ENCODE data around the gene ADGRD1.
"Not testable (repeated sequence)": the region's sequence is repeated elsewhere in the genome, so short reads cannot be mapped to it uniquely, and the experiment has no call there.

The ADGRD1 gene

DNA sequence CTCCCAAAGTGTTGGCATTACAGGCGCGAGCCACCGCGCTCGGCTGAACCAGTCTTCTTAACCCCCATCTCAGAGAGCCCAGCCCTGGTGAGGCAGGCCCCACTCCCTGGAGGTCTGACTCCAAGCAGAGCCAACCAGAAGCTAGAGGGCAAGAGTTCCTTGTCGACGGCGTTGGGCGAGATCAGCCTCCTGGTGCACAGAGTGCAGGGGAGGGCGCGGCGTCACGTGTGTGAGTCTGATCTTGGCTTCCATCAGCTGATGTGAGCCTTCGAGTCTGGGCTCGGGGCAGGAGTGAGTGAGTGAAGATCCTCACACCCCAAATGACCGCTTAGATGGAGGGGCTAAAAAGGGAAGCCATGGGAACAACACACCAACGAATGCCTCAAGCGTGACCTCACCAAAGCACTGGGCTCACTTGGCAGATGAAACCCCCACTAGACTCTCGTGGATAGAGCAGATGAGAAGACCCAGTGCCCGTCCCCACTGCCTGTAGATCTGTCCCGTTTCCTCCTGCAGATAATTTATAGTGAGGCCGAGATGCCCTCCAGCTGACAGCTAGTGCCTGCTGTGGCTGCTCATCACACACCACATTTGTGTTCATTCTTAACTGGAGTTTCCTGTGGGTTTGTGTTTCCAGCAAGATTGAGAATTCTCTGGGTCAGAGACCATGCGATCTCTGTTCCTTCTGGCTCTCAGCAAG, 28.6 kb upstream of the ADGRD1 start:
- H3K4me3 ChIP-seq (ENCODE audit: low read length) = no peak overlapping the region
- peaks cover 7% of the 10 kb centered on the region for H3K27me3 ChIP-seq (ENCODE audit: insufficient read depth, low read length)
- H2AFZ ChIP-seq (ENCODE audit: low read depth, low read length) = no peak overlapping the region
- no peaks in the 10 kb centered on the region for H3K36me3 ChIP-seq (ENCODE audit: insufficient read depth, low read length)
- no peaks in the 10 kb centered on the region for H3K4me1 ChIP-seq (ENCODE audit: insufficient read depth, low read length)
- peaks cover 3% of the 10 kb centered on the region for H3K9me3 ChIP-seq (ENCODE audit: low read length)

DNA sequence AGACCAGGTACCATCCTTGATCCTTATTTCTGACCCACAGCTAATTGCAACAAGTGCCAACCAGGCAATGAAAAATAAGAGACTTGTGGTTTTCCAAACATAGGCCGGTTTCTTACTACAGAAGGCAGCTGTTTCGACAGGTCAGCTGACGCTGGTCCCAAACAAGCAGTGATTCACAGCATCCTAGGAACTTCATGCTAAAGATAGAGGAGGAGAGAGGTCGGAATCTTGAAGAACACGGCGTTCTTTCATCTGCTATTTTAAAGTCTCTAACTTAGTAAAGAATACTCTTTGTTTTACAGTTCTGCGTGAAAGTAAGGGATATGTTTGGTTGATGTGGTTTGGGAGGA, 28.1 kb upstream of the ADGRD1 start:
- Histone ChIP-seq H3K36me3 (ENCODE audit: insufficient read depth, low read length) (no peaks in the 10 kb centered on the region), H2AFZ (ENCODE audit: low read depth, low read length) (no peak overlapping the region), H3K4me3 (ENCODE audit: low read length) (no peak overlapping the region), H3K9me3 (ENCODE audit: low read length) (peaks cover 2% of the 10 kb centered on the region), H3K4me1 (ENCODE audit: insufficient read depth, low read length) (no peaks in the 10 kb centered on the region), H3K27me3 (ENCODE audit: insufficient read depth, low read length) (peaks cover 6% of the 10 kb centered on the region)

DNA sequence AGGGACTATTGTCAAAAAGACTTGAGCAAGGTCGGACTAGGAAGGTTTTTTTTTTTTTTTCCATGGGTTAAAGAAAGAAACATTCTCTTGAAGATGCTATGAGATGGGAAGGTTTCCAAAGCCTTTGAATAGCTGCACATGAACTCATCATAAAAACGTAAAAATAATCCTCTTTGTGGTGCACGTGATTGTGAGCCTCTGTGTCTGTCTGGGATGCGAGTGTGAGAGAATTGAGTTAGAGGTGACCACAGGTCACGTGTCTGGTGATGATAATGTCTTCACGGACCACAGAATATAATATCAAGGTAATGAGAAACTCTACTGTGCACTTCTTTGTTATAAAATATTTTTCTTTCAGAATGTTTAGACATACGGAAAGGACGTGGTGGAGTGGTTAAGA, 24.3 kb upstream of the ADGRD1 start:
- no peak overlapping the region for H2AFZ ChIP-seq (ENCODE audit: low read depth, low read length)
- no peaks in the 10 kb centered on the region for H3K36me3 ChIP-seq (ENCODE audit: insufficient read depth, low read length)
- H3K4me1 ChIP-seq (ENCODE audit: insufficient read depth, low read length) = no peaks in the 10 kb centered on the region
- no peaks in the 10 kb centered on the region for H3K9me3 ChIP-seq (ENCODE audit: low read length)
- H3K27me3 ChIP-seq (ENCODE audit: insufficient read depth, low read length) = peaks cover 15% of the 10 kb centered on the region
- H3K4me3 ChIP-seq (ENCODE audit: low read length) = no peak overlapping the region

DNA sequence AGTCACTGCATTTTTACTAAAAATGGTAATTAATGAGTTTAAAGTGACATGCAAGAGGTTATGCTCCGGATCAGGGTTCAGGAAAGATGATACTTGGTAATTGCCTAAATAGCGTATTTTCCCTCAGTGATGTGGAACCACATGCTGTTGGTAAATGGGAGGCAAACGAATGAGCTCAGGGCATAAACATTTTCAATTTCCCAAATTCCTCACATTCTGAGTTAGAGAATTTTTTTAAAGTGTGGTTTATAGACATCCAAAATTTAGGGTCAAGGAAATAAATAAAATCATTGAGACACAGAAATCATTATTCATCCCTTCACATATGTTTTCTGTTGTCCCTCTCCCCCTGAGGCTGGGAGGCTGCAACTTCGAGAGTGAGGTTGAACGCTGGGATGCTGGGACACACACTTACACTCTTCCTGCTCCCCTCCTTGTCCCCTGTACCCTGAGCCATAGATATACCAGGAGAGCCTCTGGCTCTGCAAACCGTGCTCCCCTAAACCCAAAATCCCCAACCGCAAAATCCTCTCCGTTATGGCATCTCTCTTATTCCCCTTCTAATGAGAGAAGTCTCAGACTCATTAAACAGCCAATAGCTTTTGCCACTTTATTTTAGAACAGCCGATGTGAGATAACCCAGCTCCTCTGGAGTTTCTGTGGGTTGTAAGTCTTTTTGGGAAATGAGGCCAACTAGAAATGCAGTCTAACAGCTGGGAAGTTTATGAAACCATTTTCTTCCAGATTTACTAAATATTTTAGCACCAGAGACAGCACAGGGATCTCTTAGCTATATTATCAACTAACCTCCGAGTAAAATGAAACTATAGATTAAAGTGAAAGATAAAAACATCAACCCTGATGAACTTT, 21.4 kb upstream of the ADGRD1 start:
- Histone ChIP-seq H3K4me1 (ENCODE audit: insufficient read depth, low read length) (no peaks in the 10 kb centered on the region), H3K9me3 (ENCODE audit: low read length) (no peaks in the 10 kb centered on the region), H2AFZ (ENCODE audit: low read depth, low read length) (no peak overlapping the region), H3K4me3 (ENCODE audit: low read length) (no peak overlapping the region), H3K36me3 (ENCODE audit: insufficient read depth, low read length) (no peaks in the 10 kb centered on the region), H3K27me3 (ENCODE audit: insufficient read depth, low read length) (peaks cover 15% of the 10 kb centered on the region)

DNA sequence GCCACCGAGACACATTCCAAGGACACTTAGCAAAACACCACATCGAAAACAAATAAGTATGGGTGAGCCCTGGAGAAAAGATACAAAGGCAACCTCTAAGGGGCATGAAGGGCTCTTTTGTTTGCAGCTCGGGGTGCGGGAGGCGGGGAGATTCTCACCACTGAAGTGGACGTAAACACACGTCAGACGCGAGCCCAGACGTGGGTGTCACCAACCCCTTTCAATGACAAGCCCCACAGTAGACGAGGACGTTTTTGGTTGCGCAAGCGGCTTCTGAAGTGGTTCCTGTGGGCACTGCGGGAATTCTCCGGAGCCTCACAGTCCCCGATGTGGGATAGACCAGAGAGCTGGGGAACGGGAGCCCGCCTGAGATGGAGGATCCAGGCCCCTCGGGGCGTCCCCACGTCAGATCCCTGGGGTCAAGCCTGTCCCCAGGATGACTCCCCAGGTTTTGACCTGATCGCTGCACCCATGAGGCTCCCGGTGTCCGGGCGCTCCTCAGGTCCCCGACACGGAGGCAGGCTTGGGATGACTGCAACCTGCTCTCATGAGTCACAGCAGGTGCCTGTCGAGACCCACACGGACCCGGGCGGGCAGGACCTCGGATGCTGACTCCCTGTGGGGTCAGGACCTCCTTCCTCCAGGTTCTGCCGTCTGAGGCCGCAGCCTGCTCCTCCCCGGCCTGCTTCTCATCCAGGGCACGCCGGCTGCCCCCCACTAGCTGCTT, 20.3 kb upstream of the ADGRD1 start:
- Histone ChIP-seq H3K4me1 (ENCODE audit: insufficient read depth, low read length) (no peaks in the 10 kb centered on the region), H3K9me3 (ENCODE audit: low read length) (no peaks in the 10 kb centered on the region), H3K27me3 (ENCODE audit: insufficient read depth, low read length) (peaks cover 13% of the 10 kb centered on the region), H3K4me3 (ENCODE audit: low read length) (no peak overlapping the region), H2AFZ (ENCODE audit: low read depth, low read length) (no peak overlapping the region), H3K36me3 (ENCODE audit: insufficient read depth, low read length) (no peaks in the 10 kb centered on the region)

DNA sequence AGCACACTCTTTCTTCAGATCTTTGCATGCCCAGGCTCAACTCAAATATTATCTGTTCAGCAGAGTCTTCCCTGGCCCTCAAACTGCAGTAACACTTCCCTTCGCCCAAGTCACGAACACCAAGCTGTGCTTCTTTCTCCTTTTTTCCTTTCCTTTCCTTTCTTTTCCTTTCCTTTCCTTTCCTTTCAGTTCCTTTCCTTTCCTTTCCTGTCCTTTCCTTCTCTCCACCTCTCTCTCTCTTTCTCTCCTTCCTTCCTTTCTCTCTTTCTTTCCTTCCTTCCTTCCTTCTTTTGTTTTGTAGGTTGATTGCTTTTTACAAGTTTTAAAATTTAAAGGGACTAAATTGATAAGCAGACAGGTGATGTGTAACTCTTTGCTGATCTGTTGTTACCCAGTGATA, 19.0 kb upstream of the ADGRD1 start:
- Histone ChIP-seq H3K4me1 (ENCODE audit: insufficient read depth, low read length) (no peaks in the 10 kb centered on the region), H3K9me3 (ENCODE audit: low read length) (no peaks in the 10 kb centered on the region), H3K36me3 (ENCODE audit: insufficient read depth, low read length) (no peaks in the 10 kb centered on the region), H3K4me3 (ENCODE audit: low read length) (no peak overlapping the region), H2AFZ (ENCODE audit: low read depth, low read length) (no peak overlapping the region), H3K27me3 (ENCODE audit: insufficient read depth, low read length) (peaks cover 13% of the 10 kb centered on the region)

DNA sequence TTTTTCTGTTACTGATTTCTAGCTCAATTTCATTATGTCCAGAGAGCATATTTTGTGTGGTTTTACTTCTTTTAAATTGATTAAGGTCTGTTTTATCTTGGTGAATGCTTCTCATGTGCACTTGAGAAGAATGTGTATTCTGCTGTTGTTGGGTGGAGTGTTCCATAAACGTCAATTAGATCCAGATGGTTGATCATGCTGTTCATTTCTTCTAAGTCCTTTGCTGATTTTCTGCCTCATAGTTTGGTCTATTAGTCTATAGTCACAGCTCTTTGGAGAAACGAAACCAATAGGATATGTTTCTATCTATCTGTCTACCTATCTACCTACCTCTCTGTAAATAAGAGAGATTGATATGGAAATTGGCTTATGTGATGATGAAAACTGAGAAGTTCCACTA, 17.1 kb upstream of the ADGRD1 start:
- Histone ChIP-seq H3K9me3 (ENCODE audit: low read length) (no peaks in the 10 kb centered on the region), H3K4me3 (ENCODE audit: low read length) (no peak overlapping the region), H3K27me3 (ENCODE audit: insufficient read depth, low read length) (peaks cover 3% of the 10 kb centered on the region), H3K4me1 (ENCODE audit: insufficient read depth, low read length) (no peaks in the 10 kb centered on the region), H3K36me3 (ENCODE audit: insufficient read depth, low read length) (no peaks in the 10 kb centered on the region), H2AFZ (ENCODE audit: low read depth, low read length) (no peak overlapping the region)

DNA sequence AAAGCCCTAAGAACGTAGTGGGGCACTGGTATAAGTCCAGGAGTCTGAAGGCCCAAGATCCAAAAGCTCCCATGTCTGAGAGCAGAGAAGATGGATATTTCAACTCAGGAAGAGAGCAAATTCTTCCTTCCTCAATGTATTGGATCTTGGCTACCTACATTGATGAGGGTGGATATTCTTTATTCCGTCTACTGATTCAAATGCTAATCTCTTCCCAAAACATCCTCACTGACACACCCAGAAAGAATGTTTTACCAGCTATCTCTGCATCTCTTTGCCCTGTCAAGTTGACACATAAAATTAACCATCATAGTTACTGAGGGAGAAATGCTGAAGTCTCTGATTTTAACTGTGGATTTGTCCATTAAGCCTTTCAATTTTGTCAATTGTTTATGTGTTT, 16.6 kb upstream of the ADGRD1 start:
- no peak overlapping the region for H2AFZ ChIP-seq (ENCODE audit: low read depth, low read length)
- H3K4me3 ChIP-seq (ENCODE audit: low read length) = no peak overlapping the region
- H3K4me1 ChIP-seq (ENCODE audit: insufficient read depth, low read length) = no peaks in the 10 kb centered on the region
- H3K9me3 ChIP-seq (ENCODE audit: low read length) = no peaks in the 10 kb centered on the region
- no peaks in the 10 kb centered on the region for H3K36me3 ChIP-seq (ENCODE audit: insufficient read depth, low read length)
- no peaks in the 10 kb centered on the region for H3K27me3 ChIP-seq (ENCODE audit: insufficient read depth, low read length)

DNA sequence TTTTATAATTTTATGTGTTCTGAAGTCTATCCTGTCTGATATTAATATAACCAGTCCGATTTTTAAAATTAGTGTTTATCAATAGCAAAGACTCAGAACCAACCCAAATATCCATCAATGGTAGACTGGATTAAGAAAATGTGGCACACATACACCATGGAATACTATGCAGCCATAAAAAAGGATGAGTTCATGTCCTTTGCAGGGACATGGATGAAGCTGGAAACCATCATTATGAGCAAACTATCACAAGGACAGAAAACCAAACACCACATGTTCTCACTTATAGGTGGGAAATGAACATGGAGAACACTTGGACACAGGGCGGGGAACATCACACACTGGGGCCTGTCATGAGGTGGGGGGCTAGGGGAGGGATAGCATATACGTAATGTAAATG, 16.2 kb upstream of the ADGRD1 start:
- H3K9me3 ChIP-seq (ENCODE audit: low read length); H3K36me3 ChIP-seq (ENCODE audit: insufficient read depth, low read length); H2AFZ ChIP-seq (ENCODE audit: low read depth, low read length); H3K27me3 ChIP-seq (ENCODE audit: insufficient read depth, low read length); H3K4me3 ChIP-seq (ENCODE audit: low read length); H3K4me1 ChIP-seq (ENCODE audit: insufficient read depth, low read length): not testable (repeated sequence)

DNA sequence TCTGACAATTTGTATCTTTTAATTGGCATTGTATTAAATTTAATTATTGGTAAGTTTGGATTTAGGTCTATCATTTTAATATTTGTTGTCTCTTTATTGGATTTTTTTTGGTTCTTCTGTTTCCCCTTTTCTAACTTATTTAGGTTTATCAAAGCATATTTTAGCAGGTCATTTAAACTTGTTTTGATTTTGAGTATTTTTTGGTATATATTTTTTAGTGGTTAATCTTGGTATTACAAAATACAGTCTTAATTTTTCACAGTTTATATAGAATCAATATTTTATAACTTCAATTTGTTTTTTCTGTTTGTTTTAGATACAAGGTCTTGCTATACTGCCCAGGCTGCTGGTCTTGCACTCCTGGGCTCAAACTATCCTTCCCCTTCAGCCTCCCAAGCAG, 15.5 kb upstream of the ADGRD1 start:
- no peak overlapping the region for H2AFZ ChIP-seq (ENCODE audit: low read depth, low read length)
- H3K9me3 ChIP-seq (ENCODE audit: low read length) = no peaks in the 10 kb centered on the region
- H3K4me1 ChIP-seq (ENCODE audit: insufficient read depth, low read length) = no peaks in the 10 kb centered on the region
- H3K36me3 ChIP-seq (ENCODE audit: insufficient read depth, low read length) = no peaks in the 10 kb centered on the region
- no peaks in the 10 kb centered on the region for H3K27me3 ChIP-seq (ENCODE audit: insufficient read depth, low read length)
- no peak overlapping the region for H3K4me3 ChIP-seq (ENCODE audit: low read length)

DNA sequence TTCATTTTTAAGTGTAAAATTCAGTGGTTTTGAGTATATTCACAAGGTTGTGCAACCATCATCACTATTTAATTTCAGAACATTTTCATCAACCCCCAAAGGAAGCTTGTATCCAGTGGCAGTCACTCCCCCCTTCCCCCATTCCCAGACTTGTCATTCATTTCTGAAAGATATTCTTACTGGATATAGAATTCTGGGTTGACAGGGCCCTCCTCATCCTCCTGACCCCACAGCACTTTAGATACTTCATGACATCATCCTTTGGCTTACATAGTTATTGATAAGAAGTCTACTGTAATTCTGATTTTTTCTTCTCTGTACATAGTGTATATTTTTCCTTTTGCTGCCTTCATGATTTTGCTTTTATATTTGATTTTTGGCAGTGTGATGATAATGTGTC, 8.8 kb upstream of the ADGRD1 start:
- Histone ChIP-seq H2AFZ (ENCODE audit: low read depth, low read length) (no peak overlapping the region), H3K36me3 (ENCODE audit: insufficient read depth, low read length) (no peaks in the 10 kb centered on the region), H3K9me3 (ENCODE audit: low read length) (peaks cover 2% of the 10 kb centered on the region), H3K4me1 (ENCODE audit: insufficient read depth, low read length) (peaks cover 12% of the 10 kb centered on the region), H3K4me3 (ENCODE audit: low read length) (no peak overlapping the region), H3K27me3 (ENCODE audit: insufficient read depth, low read length) (no peaks in the 10 kb centered on the region)

DNA sequence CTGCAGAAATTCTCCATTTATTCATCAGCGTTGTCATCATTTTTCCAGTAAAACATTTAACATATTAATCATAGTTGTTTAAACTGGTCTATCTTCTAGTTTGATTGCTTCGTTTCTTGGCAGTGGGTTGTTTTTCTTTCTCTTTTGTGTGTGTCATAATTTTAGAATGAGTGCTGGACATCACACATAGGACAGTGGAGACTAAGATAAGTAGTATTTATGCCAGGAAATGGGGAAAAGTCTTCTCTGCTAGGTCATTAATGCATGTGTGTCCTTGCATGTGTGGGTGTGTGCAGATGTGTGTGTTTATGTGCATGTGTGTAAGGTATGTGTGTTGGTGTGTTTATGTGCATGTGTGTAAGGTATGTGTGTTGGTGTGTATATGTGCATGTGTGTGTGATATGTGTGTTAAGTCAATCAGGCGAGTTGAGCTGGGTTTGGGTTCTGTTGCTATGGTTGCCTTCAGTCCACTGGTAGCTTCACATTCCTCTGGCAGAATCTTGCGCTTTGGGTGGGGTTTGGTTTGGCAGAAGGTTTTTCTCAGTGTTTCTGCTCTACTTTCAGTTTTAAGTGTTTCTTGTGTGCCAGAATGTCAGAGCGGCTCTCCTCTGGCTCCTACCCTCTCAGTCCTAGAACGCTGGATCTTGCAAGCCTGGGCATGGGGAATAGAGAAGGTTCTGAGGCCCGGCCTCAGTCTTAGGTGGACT, 7.8 kb upstream of the ADGRD1 start:
- peaks cover 2% of the 10 kb centered on the region for H3K9me3 ChIP-seq (ENCODE audit: low read length)
- no peak overlapping the region for H2AFZ ChIP-seq (ENCODE audit: low read depth, low read length)
- H3K4me3 ChIP-seq (ENCODE audit: low read length) = no peak overlapping the region
- no peaks in the 10 kb centered on the region for H3K36me3 ChIP-seq (ENCODE audit: insufficient read depth, low read length)
- H3K27me3 ChIP-seq (ENCODE audit: insufficient read depth, low read length) = no peaks in the 10 kb centered on the region
- peaks cover 12% of the 10 kb centered on the region for H3K4me1 ChIP-seq (ENCODE audit: insufficient read depth, low read length)
